Measurements from ENCODE around the gene PIK3AP1. TPM values are rescaled to one million over a fixed set of nuclear protein-coding genes. Genes with fewer than 3 reads are reported as not detected.

Gene PIK3AP1
- total and polyA plus RNA-seq, 2 of the 13 experiments (the other 11 are each of a cell fraction or from before 2014, with no cell fraction given) = 3.6 to 13.8 TPM

DNA sequence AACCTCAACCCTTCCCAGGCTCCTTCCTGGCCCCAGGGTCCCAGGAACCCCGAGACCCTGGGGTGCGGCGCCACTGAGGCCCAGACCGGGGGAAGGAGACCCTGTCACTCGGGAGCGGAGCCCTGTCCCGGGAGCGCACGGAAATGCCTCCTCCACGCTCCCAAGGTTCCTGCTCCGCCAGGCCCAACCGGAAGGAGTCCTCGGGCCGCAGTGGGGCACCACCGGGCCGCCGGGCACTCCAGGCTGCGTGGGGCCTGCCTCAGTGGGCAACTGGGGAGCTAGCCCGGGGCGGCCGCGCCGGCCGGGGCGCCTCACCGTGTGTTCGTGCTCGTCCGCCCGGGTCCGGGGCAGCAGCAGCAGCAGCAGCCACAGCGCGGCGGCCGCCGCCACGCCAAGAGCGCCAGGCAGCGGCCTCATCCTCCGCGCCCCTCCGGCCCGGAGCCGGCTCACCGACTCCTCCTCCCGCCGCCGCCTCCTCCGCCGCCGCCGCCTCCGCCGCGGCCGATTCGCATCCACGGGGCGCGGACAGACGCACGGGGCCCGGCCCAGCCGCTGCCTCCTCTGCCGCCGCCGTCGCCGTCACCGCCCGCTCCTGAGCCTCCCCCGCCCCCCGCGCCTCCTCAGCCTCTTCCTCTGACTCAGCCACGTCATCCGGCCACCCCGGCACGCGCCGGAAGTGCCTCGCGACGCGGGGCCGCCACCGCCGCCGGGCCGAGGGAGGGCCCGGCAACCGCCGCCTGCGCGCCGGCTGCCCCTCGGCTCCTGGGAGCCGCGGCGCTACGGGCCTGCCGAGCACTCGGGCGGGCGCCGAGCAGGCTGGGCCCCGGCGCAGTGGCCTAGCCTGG lies 133.7 kb downstream of the PIK3AP1 start, which contains the start of gene TM9SF3 (continued):
- TF ChIP-seq, protein P1, sequence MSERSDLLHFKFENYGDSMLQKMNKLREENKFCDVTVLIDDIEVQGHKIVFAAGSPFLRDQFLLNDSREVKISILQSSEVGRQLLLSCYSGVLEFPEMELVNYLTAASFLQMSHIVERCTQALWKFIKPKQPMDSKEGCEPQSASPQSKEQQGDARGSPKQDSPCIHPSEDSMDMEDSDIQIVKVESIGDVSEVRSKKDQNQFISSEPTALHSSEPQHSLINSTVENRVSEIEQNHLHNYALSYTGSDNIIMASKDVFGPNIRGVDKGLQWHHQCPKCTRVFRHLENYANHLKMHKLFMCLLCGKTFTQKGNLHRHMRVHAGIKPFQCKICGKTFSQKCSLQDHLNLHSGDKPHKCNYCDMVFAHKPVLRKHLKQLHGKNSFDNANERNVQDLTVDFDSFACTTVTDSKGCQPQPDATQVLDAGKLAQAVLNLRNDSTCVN (CRISPR knock-in tag; IDR thresholded peaks at IDR 0.05; ENCODE audit: borderline replicate concordance) = no peak
- TF ChIP-seq FOXP1 (IDR thresholded peaks at IDR 0.05) = no peak
- TF ChIP-seq FOXP1 (CRISPR knock-in tag; IDR thresholded peaks at IDR 0.05) = no peak
- TF ChIP-seq ZNF205 (CRISPR knock-in tag; IDR thresholded peaks at IDR 0.05) = peak; percentile 77; the same call in 1 of the 2 replicates
- TF ChIP-seq ETV5 (CRISPR knock-in tag; IDR thresholded peaks at IDR 0.05; ENCODE audit: borderline replicate concordance) = peak; percentile 77
- TF ChIP-seq ZKSCAN1 (IDR thresholded peaks at IDR 0.05; ENCODE audit: low read length) = 0 out of 2 replicates have a peak, but pooled peaks have one; percentile 38
- no peak for TF ChIP-seq SRSF1 (optimal IDR thresholded peaks at IDR 0.05; ENCODE audit: low read depth, low read length)
- peak; percentile 55; the same call in 1 of the 2 replicates for TF ChIP-seq ZSCAN31 (CRISPR knock-in tag; IDR thresholded peaks at IDR 0.05; ENCODE audit: low read depth)
- TF ChIP-seq ZNF562 (CRISPR knock-in tag; IDR thresholded peaks at IDR 0.05; ENCODE audit: borderline replicate concordance) = peak; percentile 26; the same call in 1 of the 2 replicates
- TF ChIP-seq, protein P2, sequence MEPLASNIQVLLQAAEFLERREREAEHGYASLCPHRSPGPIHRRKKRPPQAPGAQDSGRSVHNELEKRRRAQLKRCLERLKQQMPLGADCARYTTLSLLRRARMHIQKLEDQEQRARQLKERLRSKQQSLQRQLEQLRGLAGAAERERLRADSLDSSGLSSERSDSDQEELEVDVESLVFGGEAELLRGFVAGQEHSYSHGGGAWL (CRISPR knock-in tag; IDR thresholded peaks at IDR 0.05) = peak; percentile 76; the same call in 1 of the 2 replicates
- TF ChIP-seq, protein P3, sequence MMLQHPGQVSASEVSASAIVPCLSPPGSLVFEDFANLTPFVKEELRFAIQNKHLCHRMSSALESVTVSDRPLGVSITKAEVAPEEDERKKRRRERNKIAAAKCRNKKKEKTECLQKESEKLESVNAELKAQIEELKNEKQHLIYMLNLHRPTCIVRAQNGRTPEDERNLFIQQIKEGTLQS (CRISPR knock-in tag; IDR thresholded peaks at IDR 0.05) = no peak; the same call in 1 of the 2 replicates
- TF ChIP-seq SAP130 (CRISPR knock-in tag; IDR thresholded peaks at IDR 0.05; ENCODE audit: low read depth) = peak; percentile 66
- TF ChIP-seq, protein P4, sequence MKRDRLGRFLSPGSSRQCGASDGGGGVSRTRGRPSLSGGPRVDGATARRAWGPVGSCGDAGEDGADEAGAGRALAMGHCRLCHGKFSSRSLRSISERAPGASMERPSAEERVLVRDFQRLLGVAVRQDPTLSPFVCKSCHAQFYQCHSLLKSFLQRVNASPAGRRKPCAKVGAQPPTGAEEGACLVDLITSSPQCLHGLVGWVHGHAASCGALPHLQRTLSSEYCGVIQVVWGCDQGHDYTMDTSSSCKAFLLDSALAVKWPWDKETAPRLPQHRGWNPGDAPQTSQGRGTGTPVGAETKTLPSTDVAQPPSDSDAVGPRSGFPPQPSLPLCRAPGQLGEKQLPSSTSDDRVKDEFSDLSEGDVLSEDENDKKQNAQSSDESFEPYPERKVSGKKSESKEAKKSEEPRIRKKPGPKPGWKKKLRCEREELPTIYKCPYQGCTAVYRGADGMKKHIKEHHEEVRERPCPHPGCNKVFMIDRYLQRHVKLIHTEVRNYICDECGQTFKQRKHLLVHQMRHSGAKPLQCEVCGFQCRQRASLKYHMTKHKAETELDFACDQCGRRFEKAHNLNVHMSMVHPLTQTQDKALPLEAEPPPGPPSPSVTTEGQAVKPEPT (CRISPR knock-in tag; IDR thresholded peaks at IDR 0.05; ENCODE audit: low read depth) = peak; percentile 81; the same call in 1 of the 2 replicates
- TF ChIP-seq XBP1 (CRISPR knock-in tag; IDR thresholded peaks at IDR 0.05) = no peak
- 0 out of 2 replicates have a peak, but pooled peaks have one; percentile 38 for TF ChIP-seq ZNF768 (CRISPR knock-in tag; IDR thresholded peaks at IDR 0.05)
- TF ChIP-seq, protein P5, sequence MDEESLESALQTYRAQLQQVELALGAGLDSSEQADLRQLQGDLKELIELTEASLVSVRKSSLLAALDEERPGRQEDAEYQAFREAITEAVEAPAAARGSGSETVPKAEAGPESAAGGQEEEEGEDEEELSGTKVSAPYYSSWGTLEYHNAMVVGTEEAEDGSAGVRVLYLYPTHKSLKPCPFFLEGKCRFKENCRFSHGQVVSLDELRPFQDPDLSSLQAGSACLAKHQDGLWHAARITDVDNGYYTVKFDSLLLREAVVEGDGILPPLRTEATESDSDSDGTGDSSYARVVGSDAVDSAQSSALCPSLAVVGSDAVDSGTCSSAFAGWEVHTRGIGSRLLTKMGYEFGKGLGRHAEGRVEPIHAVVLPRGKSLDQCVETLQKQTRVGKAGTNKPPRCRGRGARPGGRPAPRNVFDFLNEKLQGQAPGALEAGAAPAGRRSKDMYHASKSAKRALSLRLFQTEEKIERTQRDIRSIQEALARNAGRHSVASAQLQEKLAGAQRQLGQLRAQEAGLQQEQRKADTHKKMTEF (CRISPR knock-in tag; IDR thresholded peaks at IDR 0.05) = peak; percentile 58; the same call in 1 of the 2 replicates
- TF ChIP-seq, protein P6, sequence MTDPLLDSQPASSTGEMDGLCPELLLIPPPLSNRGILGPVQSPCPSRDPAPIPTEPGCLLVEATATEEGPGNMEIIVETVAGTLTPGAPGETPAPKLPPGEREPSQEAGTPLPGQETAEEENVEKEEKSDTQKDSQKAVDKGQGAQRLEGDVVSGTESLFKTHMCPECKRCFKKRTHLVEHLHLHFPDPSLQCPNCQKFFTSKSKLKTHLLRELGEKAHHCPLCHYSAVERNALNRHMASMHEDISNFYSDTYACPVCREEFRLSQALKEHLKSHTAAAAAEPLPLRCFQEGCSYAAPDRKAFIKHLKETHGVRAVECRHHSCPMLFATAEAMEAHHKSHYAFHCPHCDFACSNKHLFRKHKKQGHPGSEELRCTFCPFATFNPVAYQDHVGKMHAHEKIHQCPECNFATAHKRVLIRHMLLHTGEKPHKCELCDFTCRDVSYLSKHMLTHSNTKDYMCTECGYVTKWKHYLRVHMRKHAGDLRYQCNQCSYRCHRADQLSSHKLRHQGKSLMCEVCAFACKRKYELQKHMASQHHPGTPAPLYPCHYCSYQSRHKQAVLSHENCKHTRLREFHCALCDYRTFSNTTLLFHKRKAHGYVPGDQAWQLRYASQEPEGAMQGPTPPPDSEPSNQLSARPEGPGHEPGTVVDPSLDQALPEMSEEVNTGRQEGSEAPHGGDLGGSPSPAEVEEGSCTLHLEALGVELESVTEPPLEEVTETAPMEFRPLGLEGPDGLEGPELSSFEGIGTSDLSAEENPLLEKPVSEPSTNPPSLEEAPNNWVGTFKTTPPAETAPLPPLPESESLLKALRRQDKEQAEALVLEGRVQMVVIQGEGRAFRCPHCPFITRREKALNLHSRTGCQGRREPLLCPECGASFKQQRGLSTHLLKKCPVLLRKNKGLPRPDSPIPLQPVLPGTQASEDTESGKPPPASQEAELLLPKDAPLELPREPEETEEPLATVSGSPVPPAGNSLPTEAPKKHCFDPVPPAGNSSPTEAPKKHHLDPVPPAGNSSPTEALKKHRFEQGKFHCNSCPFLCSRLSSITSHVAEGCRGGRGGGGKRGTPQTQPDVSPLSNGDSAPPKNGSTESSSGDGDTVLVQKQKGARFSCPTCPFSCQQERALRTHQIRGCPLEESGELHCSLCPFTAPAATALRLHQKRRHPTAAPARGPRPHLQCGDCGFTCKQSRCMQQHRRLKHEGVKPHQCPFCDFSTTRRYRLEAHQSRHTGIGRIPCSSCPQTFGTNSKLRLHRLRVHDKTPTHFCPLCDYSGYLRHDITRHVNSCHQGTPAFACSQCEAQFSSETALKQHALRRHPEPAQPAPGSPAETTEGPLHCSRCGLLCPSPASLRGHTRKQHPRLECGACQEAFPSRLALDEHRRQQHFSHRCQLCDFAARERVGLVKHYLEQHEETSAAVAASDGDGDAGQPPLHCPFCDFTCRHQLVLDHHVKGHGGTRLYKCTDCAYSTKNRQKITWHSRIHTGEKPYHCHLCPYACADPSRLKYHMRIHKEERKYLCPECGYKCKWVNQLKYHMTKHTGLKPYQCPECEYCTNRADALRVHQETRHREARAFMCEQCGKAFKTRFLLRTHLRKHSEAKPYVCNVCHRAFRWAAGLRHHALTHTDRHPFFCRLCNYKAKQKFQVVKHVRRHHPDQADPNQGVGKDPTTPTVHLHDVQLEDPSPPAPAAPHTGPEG (CRISPR knock-in tag; IDR thresholded peaks at IDR 0.05) = peak; percentile 94
- TF ChIP-seq JUNB (CRISPR knock-in tag; IDR thresholded peaks at IDR 0.05; ENCODE audit: borderline replicate concordance) = no peak
